Measurements from ENCODE around the gene NFIA.

The NFIA gene

GRCh38 chr1:61120998-61121397, 38.6 kb downstream of the NFIA start:
- no peaks in the 10 kb centered on the region for H3K36me3 ChIP-seq (ENCODE audit: control insufficient read depth in 2 of 2, insufficient read depth in 1 of 2, low read length in 2 of 2)
- H3K4me3 ChIP-seq (ENCODE audit: low read depth, low read length), result no peak overlapping the region
- no peak overlapping the region for H3K27ac ChIP-seq (ENCODE audit: extremely low read depth, low read depth, low read length)
- no peaks in the 10 kb centered on the region for H3K9me3 ChIP-seq (ENCODE audit: control insufficient read depth, insufficient read depth, low read depth, low read length)
- CTCF ChIA-PET, result interaction anchor here (0.6 to 1.4 kb wide), 2 partner anchors 71 to 156 kb away, joined by 3 to 5 read pairs; no protein-coding TSS in a partner anchor
- H3K4me1 ChIP-seq (ENCODE audit: control insufficient read depth, insufficient read depth, low read length), result peaks cover 20% of the 10 kb centered on the region
- POLR2A ChIA-PET, result no interaction called here
- TF ChIP-seq ZNF521 (tag by site-specific recombination; IDR thresholded peaks at IDR 0.05) (no peak), ZNF18 (tag by site-specific recombination; IDR thresholded peaks at IDR 0.05) (peak; percentile 38; the same call in 1 of the 2 replicates), ZNF785 (tag by site-specific recombination; IDR thresholded peaks at IDR 0.05) (no peak), ZNF654 (tag by site-specific recombination; IDR thresholded peaks at IDR 0.05; ENCODE audit: low read depth) (no peak), ZNF555 (tag by site-specific recombination; conservative IDR thresholded peaks at IDR 0.05) (no peak), ZNF37A (tag by site-specific recombination; IDR thresholded peaks at IDR 0.05) (no peak), WT1 (tag by site-specific recombination; IDR thresholded peaks at IDR 0.05) (no peak), KLF9 (tag by site-specific recombination; IDR thresholded peaks at IDR 0.05; ENCODE audit: low read depth) (no peak), ZNF146 (tag by site-specific recombination; IDR thresholded peaks at IDR 0.05) (no peak), SALL2 (tag by site-specific recombination; IDR thresholded peaks at IDR 0.05; ENCODE audit: borderline replicate concordance) (no peak), ZNF660 (tag by site-specific recombination; IDR thresholded peaks at IDR 0.05) (peak; percentile 97), ZBTB1 (tag by site-specific recombination; IDR thresholded peaks at IDR 0.05) (no peak), ZNF175 (tag by site-specific recombination; IDR thresholded peaks at IDR 0.05) (no peak), ZNF133 (tag by site-specific recombination; IDR thresholded peaks at IDR 0.05) (no peak), ZNF449 (tag by site-specific recombination; IDR thresholded peaks at IDR 0.05) (no peak), ZNF169 (tag by site-specific recombination; IDR thresholded peaks at IDR 0.05) (no peak), ZSCAN4 (tag by site-specific recombination; IDR thresholded peaks at IDR 0.05) (no peak), ZFP41 (tag by site-specific recombination; IDR thresholded peaks at IDR 0.05; ENCODE audit: borderline replicate concordance) (no peak), ZNF639 (tag by site-specific recombination; IDR thresholded peaks at IDR 0.05) (no peak), ZNF529 (tag by site-specific recombination; IDR thresholded peaks at IDR 0.05; ENCODE audit: insufficient replicate concordance) (no peak), MEIS1 (CRISPR knock-in tag; IDR thresholded peaks at IDR 0.05; ENCODE audit: borderline replicate concordance) (no peak), OSR2 (tag by site-specific recombination; IDR thresholded peaks at IDR 0.05) (no peak), ZNF10 (tag by site-specific recombination; IDR thresholded peaks at IDR 0.05) (no peak), ZNF184 (tag by site-specific recombination; IDR thresholded peaks at IDR 0.05) (no peak), ZSCAN30 (tag by site-specific recombination; IDR thresholded peaks at IDR 0.05) (no peak), ZNF645 (tag by site-specific recombination; IDR thresholded peaks at IDR 0.05) (no peak), ZNF366 (tag by site-specific recombination; conservative IDR thresholded peaks at IDR 0.05) (peak; percentile 47; the same call in 1 of the 2 replicates), ZNF623 (tag by site-specific recombination; IDR thresholded peaks at IDR 0.05) (no peak), ZNF404 (tag by site-specific recombination; IDR thresholded peaks at IDR 0.05) (no peak), TRIM28 (IDR thresholded peaks at IDR 0.05; ENCODE audit: borderline replicate concordance, low read length) (no peak; the same call in 1 of the 2 replicates), ZNF174 (tag by site-specific recombination; IDR thresholded peaks at IDR 0.05) (no peak), ZNF776 (tag by site-specific recombination; IDR thresholded peaks at IDR 0.05; ENCODE audit: borderline replicate concordance) (no peak)
- TF ChIP-seq, protein P1, sequence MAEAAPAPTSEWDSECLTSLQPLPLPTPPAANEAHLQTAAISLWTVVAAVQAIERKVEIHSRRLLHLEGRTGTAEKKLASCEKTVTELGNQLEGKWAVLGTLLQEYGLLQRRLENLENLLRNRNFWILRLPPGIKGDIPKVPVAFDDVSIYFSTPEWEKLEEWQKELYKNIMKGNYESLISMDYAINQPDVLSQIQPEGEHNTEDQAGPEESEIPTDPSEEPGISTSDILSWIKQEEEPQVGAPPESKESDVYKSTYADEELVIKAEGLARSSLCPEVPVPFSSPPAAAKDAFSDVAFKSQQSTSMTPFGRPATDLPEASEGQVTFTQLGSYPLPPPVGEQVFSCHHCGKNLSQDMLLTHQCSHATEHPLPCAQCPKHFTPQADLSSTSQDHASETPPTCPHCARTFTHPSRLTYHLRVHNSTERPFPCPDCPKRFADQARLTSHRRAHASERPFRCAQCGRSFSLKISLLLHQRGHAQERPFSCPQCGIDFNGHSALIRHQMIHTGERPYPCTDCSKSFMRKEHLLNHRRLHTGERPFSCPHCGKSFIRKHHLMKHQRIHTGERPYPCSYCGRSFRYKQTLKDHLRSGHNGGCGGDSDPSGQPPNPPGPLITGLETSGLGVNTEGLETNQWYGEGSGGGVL (tag by site-specific recombination; IDR thresholded peaks at IDR 0.05), result no peak

Data from HEK293 (cell line).